Measurements from ENCODE around the gene IFI27. TPM values are rescaled to one million over a fixed set of nuclear protein-coding genes. Genes with fewer than 3 reads are reported as not detected.

The IFI27 gene
- total and polyA plus RNA-seq, 9 of the 15 experiments (the other 6 are each of a cell fraction or from before 2014, with no cell fraction given), result 0.19 to 3.4 (median 1.4) TPM; not detected in 1

DNA sequence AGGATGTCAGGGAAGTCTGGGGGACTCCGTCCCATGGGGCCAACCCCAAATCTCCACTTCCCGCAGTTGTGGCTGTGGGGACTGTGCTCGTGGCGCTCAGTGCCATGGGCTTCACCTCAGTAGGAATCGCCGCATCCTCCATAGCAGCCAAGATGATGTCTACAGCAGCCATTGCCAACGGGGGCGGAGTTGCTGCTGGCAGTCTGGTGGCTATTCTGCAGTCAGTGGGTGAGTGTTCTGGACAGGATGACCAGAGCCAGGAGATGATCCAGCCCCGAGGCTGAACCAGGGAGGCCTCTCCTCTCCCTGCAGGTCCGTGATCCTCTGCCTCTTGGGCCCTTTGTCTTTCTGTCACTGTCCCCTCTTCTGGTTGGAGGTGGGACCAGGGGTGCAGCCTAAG lies 8.8 kb upstream of the IFI27 start (continued):
- TF ChIP-seq, protein P1, sequence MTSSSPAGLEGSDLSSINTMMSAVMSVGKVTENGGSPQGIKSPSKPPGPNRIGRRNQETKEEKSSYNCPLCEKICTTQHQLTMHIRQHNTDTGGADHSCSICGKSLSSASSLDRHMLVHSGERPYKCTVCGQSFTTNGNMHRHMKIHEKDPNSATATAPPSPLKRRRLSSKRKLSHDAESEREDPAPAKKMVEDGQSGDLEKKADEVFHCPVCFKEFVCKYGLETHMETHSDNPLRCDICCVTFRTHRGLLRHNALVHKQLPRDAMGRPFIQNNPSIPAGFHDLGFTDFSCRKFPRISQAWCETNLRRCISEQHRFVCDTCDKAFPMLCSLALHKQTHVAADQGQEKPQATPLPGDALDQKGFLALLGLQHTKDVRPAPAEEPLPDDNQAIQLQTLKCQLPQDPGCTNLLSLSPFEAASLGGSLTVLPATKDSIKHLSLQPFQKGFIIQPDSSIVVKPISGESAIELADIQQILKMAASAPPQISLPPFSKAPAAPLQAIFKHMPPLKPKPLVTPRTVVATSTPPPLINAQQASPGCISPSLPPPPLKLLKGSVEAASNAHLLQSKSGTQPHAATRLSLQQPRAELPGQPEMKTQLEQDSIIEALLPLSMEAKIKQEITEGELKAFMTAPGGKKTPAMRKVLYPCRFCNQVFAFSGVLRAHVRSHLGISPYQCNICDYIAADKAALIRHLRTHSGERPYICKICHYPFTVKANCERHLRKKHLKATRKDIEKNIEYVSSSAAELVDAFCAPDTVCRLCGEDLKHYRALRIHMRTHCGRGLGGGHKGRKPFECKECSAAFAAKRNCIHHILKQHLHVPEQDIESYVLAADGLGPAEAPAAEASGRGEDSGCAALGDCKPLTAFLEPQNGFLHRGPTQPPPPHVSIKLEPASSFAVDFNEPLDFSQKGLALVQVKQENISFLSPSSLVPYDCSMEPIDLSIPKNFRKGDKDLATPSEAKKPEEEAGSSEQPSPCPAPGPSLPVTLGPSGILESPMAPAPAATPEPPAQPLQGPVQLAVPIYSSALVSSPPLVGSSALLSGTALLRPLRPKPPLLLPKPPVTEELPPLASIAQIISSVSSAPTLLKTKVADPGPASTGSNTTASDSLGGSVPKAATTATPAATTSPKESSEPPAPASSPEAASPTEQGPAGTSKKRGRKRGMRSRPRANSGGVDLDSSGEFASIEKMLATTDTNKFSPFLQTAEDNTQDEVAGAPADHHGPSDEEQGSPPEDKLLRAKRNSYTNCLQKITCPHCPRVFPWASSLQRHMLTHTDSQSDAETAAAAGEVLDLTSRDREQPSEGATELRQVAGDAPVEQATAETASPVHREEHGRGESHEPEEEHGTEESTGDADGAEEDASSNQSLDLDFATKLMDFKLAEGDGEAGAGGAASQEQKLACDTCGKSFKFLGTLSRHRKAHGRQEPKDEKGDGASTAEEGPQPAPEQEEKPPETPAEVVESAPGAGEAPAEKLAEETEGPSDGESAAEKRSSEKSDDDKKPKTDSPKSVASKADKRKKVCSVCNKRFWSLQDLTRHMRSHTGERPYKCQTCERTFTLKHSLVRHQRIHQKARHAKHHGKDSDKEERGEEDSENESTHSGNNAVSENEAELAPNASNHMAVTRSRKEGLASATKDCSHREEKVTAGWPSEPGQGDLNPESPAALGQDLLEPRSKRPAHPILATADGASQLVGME (CRISPR knock-in tag; IDR thresholded peaks at IDR 0.05), result no peak
- no peak for TF ChIP-seq NFE2 (IDR thresholded peaks at IDR 0.05; ENCODE audit: low read depth)
- no peak for TF ChIP-seq BDP1 (IDR thresholded peaks at IDR 0.05; ENCODE audit: insufficient read depth, insufficient read length)
- no peak for TF ChIP-seq MTA1 (IDR thresholded peaks at IDR 0.05; ENCODE audit: borderline replicate concordance)
- TF ChIP-seq, protein P2, sequence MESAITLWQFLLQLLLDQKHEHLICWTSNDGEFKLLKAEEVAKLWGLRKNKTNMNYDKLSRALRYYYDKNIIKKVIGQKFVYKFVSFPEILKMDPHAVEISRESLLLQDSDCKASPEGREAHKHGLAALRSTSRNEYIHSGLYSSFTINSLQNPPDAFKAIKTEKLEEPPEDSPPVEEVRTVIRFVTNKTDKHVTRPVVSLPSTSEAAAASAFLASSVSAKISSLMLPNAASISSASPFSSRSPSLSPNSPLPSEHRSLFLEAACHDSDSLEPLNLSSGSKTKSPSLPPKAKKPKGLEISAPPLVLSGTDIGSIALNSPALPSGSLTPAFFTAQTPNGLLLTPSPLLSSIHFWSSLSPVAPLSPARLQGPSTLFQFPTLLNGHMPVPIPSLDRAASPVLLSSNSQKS (CRISPR knock-in tag; IDR thresholded peaks at IDR 0.05), result no peak
- TF ChIP-seq, protein P3, sequence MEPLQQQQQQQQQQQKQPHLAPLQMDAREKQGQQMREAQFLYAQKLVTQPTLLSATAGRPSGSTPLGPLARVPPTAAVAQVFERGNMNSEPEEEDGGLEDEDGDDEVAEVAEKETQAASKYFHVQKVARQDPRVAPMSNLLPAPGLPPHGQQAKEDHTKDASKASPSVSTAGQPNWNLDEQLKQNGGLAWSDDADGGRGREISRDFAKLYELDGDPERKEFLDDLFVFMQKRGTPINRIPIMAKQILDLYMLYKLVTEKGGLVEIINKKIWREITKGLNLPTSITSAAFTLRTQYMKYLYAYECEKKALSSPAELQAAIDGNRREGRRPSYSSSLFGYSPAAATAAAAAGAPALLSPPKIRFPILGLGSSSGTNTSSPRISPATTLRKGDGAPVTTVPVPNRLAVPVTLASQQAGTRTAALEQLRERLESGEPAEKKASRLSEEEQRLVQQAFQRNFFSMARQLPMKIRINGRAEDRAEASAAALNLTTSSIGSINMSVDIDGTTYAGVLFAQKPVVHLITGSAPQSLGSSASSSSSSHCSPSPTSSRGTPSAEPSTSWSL (CRISPR knock-in tag; IDR thresholded peaks at IDR 0.05; ENCODE audit: borderline replicate concordance), result no peak
- no peak for TF ChIP-seq ZFPM2 (CRISPR knock-in tag; IDR thresholded peaks at IDR 0.05)
- no peak for TF ChIP-seq NR2C2 (CRISPR knock-in tag; IDR thresholded peaks at IDR 0.05)
- no peak for TF ChIP-seq NR2C2 (tag; IDR thresholded peaks at IDR 0.05)
- no peak for TF ChIP-seq ZNF263 (CRISPR knock-in tag; IDR thresholded peaks at IDR 0.05; ENCODE audit: borderline replicate concordance)
- no peak for TF ChIP-seq RHOXF2B (CRISPR knock-in tag; conservative IDR thresholded peaks at IDR 0.05)
